ENCODE data around the gene TTC38. TPM values are rescaled to one million over a fixed set of nuclear protein-coding genes. Genes with fewer than 3 reads are reported as not detected.
A peak's percentile ranks its signal among the peaks of the same experiment; 100 is the strongest.

The TTC38 gene
- total RNA-seq, 6 donors from 2014 or later: 23.7 to 84.9 (median 34.3) TPM

DNA sequence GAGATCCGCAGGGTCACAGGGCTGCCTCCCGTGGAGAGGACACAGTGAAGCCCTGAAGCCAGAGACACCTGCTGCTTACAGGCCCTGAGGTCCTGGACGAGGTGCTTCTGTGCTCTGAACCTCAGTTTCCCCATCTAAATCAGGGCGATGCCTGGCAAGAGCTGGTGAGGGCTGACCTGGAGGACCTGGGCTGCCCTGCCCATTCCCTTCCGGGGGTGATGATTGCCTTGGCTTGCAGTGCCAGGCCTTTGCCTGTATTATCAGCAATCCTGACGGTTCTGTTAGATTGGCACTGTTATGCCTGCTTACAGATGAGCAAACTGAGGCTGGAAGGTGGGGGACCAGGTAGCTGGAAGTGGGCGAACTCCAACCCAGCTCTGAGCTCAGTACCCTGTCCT is 21.0 kb downstream of the TTC38 start:
- peak overlapping the region; percentile 69 to 87 (median 76) for H3K27ac ChIP-seq
- no peak overlapping the region for H3K4me3 ChIP-seq

DNA sequence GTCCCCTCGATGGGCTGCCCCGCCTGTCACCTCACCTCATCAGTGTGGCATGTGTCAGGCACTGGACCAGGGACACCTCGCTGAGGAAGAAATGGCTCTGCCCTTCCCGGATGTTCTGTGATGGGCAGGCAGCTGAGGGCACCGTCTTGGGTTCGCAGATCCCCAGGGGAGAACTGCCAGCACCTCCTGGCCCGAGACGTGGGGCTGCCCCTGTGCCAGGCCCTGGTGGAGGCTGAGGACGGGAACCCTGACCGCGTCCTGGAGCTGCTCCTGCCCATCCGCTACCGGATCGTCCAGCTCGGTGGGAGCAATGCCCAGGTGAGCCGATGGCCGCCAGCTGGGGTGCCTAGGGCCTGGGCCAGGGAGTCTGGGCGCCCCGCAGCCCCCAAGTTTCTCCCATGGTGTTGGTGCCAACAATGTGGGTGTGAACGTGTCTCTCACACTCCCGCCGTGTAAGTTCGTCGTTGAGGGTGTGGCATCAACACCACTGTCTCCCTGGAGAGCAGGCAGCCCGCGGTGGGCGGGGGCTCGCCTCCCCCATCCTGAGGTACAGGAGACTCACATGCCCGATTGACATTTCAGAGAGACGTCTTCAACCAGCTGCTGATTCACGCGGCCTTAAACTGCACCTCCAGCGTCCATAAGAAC is 21.6 kb downstream of the TTC38 start:
- Histone ChIP-seq H3K4me3 (no peak overlapping the region), H3K4me1 (peaks cover 15 to 24% (median 18%) of the 10 kb centered on the region in 4 donors), H3K9me3 (no peaks in the 10 kb centered on the region), H3K27ac (peak overlapping the region in 3 of 4 donors; percentile 69 to 80 (median 71)), H3K36me3 (peaks cover 8 to 81% (median 54%) of the 10 kb centered on the region in 4 donors), H3K27me3 (no peaks in the 10 kb centered on the region)
- ATAC-seq (ENCODE audit: low FRiP score in 2 of 2) (no peak), DNase-seq (peak in 1 of 2 donors; percentile 80)
- WGBS, 2 donors: 92 to 94% methylated on average over 9 to 32 of the region's 33 CpGs
- TF ChIP-seq POLR2A (IDR thresholded peaks at IDR 0.05): no peak
- no peak for TF ChIP-seq POLR2AphosphoS5 (IDR thresholded peaks at IDR 0.05)
- no peak for TF ChIP-seq EP300 (IDR thresholded peaks at IDR 0.05)
- TF ChIP-seq, protein P1, sequence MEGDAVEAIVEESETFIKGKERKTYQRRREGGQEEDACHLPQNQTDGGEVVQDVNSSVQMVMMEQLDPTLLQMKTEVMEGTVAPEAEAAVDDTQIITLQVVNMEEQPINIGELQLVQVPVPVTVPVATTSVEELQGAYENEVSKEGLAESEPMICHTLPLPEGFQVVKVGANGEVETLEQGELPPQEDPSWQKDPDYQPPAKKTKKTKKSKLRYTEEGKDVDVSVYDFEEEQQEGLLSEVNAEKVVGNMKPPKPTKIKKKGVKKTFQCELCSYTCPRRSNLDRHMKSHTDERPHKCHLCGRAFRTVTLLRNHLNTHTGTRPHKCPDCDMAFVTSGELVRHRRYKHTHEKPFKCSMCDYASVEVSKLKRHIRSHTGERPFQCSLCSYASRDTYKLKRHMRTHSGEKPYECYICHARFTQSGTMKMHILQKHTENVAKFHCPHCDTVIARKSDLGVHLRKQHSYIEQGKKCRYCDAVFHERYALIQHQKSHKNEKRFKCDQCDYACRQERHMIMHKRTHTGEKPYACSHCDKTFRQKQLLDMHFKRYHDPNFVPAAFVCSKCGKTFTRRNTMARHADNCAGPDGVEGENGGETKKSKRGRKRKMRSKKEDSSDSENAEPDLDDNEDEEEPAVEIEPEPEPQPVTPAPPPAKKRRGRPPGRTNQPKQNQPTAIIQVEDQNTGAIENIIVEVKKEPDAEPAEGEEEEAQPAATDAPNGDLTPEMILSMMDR (IDR thresholded peaks at IDR 0.05): no peak

More for the DNA sequence above, 21.0 kb downstream of the TTC38 start:
- DNase-seq: no peak
- H3K36me3 ChIP-seq: peaks cover 8 to 86% (median 58%) of the 10 kb centered on the region in 4 donors
- 67 to 88% methylated on average over 1 to 7 of the region's 7 CpGs for WGBS, 2 donors
- H3K27me3 ChIP-seq: no peaks in the 10 kb centered on the region
- TF ChIP-seq, protein P1 (IDR thresholded peaks at IDR 0.05): no peak
- TF ChIP-seq POLR2AphosphoS5 (IDR thresholded peaks at IDR 0.05) (no peak), EP300 (IDR thresholded peaks at IDR 0.05) (no peak), POLR2A (IDR thresholded peaks at IDR 0.05) (no peak)
- peaks cover 14 to 23% (median 18%) of the 10 kb centered on the region in 4 donors for H3K4me1 ChIP-seq
- no peak for ATAC-seq (ENCODE audit: low FRiP score in 2 of 2)
- no peaks in the 10 kb centered on the region for H3K9me3 ChIP-seq

DNA sequence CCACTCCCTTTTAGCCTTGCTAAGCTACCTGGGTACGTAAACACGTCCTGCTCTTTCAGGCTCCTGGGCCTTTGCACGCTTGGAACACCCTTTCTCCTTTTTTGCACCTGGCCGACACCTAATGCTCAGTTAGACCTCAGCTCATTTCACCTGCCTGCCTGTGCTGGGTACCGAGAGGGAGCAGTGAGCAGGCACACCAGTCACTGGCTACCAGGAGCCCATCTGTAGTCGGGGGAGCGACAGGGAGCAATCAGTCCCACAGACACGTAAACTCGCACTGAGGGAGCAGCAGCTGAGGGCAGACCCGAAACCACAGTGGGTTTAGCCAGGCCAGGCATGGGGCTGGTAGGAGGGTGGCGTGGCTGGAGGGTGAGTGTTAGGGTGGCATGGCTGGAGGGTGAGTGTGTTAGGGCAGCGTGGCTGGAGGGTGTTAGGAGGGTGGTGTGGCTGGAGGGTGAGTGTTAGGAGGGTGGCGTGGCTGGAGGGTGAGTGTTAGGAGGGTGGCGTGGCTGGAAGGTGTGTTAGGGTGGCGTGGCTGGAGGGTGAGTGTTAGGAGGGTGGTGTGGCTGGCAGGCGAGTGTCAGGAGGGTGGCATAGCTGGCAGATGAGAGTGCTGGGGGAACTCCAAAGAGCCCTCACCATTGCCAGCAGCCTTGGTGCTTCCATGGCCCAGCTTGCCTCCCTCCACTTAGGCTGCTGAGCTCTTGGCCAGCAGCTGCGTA is 22.5 kb downstream of the TTC38 start:
- Histone ChIP-seq H3K27ac (no peak overlapping the region), H3K4me1 (peaks cover 15 to 25% (median 18%) of the 10 kb centered on the region in 4 donors), H3K9me3 (no peaks in the 10 kb centered on the region), H3K36me3 (peaks cover 7 to 73% (median 45%) of the 10 kb centered on the region in 4 donors), H3K27me3 (no peaks in the 10 kb centered on the region), H3K4me3 (no peak overlapping the region)
- ATAC-seq (ENCODE audit: low FRiP score in 2 of 2) (no peak), DNase-seq (no peak)
- no peak for TF ChIP-seq POLR2AphosphoS5 (IDR thresholded peaks at IDR 0.05)
- TF ChIP-seq, protein P1 (IDR thresholded peaks at IDR 0.05): no peak
- TF ChIP-seq POLR2A (IDR thresholded peaks at IDR 0.05): no peak
- TF ChIP-seq EP300 (IDR thresholded peaks at IDR 0.05): no peak
- whole genome bisulfite sequencing, 2 donors: 92 to 94% methylated on average over 17 of the region's 17 CpGs

DNA sequence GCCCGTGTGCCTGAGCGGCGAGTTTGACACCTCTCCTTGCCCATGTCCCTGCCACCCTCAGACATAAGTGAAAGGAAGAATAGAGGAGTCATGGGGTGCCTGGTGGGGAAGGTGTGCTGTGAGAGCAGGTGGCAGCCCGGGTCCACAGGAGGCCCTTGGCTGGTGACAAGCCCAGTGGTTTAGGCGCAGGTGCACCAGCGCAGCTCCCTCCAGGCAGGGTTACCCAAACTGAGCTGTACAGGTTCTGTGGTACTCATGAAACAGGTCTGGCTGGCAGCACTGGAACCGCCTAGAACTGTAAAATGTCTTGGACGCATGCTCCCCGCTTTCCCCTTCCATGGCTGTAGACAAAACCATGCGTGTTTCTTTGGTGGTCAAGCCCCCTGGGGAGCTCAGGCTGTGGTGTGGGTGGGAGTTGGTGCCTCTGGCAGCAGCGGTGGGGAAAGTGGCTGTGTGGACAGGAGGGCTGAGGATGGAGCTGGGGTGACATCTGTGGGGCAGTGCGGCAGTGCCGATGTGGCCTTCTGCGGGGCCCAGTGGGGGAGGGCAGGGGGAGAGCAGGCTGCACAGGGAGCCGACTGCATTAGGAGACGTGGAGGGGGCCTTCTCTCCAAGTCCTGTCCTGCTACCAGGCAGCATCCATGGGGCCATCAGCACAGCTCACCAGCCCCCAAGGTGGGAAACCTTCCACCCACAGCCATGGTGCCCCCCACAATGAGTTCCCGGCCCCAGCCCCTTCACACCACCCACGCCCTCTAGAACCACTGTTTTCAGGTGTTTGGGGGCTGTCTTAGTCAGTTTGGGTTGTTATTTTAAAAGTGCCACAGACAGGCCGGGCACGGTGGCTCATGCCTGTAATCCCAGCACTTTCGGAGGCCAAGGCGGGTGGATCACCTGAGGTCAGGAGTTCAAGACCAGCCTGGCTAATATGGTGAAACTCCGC is 23.3 kb downstream of the TTC38 start:
- Histone ChIP-seq H3K36me3 (peaks cover 4 to 66% (median 37%) of the 10 kb centered on the region in 4 donors), H3K4me1 (peaks cover 22 to 34% (median 25%) of the 10 kb centered on the region in 4 donors), H3K4me3 (no peak overlapping the region), H3K27ac (no peak overlapping the region), H3K9me3 (no peaks in the 10 kb centered on the region), H3K27me3 (no peaks in the 10 kb centered on the region)
- 90 to 94% methylated on average over 17 to 22 of the region's 23 CpGs for WGBS, 2 donors
- TF ChIP-seq, protein P1 (IDR thresholded peaks at IDR 0.05): no peak
- TF ChIP-seq POLR2AphosphoS5 (IDR thresholded peaks at IDR 0.05) (no peak), EP300 (IDR thresholded peaks at IDR 0.05) (no peak), POLR2A (IDR thresholded peaks at IDR 0.05) (no peak)
- DNase-seq (no peak), ATAC-seq (ENCODE audit: low FRiP score in 2 of 2) (no peak)
